ENCODE results near the gene ZMPSTE24.

Gene ZMPSTE24

GRCh38 chr1:40265298-40265697, 7.3 kb downstream of the ZMPSTE24 start:
- DNase-seq = no peak

- no peak for DNase-seq
These were observed 7.9 kb downstream of the ZMPSTE24 start for GRCh38 chr1:40265919-40266318.

- DNase-seq = no peak
These were observed 8.9 kb downstream of the ZMPSTE24 start for GRCh38 chr1:40266786-40267535.

DNA sequence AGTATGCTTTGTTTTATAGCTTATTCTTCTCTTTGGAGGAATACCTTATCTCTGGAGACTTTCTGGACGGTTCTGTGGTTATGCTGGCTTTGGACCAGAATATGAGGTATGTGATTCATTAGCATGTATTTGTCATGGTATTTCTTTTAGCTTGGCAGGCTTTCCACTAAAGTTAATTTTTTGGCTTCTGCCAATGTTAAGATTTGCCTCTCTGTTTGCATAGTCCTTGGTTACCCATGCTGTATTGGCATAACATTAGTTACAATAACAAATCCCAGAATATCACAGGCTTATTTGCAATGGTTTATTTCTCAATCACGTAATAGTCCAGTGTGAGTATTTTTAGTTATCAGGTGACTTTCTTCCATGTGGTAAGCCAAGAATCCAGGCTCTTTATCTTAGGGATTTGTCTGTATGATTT, 9.7 kb downstream of the ZMPSTE24 start:
- DNase-seq = peak in 1 of 2 experiments; percentile 28

DNA sequence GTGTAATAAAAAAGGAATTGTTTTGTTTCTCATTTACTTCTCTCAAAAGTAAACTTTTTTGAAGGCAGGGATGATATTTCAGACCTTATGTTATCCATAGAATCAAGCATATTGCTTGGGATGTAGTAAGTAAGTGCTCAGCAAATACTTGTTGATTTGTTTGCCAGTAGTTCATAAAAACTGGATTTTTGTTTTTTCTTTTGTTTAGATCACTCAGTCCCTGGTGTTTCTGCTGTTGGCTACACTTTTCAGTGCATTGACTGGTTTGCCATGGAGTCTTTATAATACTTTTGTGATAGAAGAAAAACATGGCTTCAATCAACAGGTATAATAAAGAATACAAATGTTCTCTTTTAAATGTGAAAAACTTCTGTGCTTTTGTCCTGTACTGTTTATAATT, 10.2 kb downstream of the ZMPSTE24 start:
- no peak for DNase-seq

DNA sequence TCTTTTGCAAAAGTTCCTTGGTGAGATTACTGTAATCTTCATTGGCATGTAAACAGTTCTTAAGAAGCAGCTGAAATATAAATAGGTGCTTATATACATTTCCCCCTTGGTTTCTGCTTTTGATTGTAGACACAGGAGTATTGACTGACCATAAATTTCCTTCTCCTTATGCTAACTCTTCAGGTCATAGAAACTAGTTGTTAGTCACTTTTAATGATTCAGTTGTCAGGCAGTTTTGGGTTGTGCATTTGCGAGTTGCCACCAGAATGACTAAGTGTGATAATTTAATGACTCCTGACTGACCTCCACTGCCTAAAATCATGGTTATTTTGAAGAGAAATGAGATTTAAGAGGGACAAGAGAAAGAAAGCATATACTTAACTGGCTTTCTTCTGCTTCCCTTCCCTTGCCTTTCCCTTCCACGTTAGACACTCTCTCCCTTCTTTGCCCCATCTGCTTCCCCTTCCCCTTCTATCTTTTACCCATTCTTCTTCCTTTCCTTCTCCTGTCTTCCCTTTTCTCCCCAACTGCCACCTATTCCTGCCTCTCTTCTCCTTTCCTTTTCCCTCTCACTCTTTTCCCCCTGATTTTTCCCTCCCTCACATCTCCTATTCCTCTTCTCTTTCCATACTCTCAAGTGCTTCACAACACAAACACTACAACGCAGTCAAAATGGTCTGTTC, 12.3 kb downstream of the ZMPSTE24 start:
- DNase-seq = no peak

- DNase-seq = no peak
These were observed 14.7 kb downstream of the ZMPSTE24 start for GRCh38 chr1:40272653-40273213.

DNA sequence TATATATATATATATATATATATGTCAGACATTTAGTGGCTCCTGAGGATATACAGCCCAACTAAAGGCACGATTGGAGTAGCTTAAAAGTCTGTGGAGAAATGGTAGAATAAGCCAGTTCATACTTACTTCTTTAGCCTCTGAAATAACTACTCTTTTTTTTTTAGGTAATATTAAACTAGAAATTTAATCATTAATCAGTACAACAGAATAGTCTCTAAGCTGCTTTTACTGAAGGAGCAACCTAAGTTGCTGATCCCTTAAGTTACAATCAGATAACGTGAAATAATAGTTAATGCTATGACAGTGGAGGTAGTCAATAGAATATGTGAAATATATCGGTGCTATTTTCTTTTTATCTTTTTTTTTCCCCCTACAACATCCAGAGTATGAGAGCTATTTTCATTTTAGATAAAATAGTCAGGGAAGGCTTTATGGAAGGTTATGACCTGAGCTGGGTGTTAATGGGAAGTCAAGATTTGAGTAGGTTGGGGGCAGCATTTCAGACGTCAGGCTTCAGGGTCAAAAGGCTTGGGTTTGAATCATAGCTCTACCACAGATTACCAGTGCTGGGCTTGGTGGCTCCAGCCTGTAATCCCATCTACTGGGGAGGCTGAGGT, 15.6 kb downstream of the ZMPSTE24 start:
- DNase-seq = no peak

DNA sequence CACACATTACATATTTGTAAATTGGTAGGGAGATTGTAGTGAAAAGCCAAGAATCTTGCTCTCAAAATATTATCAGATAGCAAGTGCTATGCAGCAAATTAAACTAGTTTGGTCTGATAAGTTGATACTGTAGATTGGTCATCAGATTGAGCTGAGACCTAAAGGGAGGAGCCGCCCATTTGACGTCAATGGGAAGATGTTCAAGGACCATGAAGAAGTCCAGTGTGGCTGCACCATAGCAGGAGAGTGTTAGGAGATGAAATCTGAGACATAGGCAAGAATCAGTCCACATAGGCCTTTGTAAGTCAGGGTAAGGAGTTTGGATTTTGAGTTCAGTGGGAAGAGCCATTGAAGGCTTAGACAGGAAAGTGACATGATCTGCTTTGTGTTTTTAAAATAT, 16.3 kb downstream of the ZMPSTE24 start:
- DNase-seq = no peak

DNA sequence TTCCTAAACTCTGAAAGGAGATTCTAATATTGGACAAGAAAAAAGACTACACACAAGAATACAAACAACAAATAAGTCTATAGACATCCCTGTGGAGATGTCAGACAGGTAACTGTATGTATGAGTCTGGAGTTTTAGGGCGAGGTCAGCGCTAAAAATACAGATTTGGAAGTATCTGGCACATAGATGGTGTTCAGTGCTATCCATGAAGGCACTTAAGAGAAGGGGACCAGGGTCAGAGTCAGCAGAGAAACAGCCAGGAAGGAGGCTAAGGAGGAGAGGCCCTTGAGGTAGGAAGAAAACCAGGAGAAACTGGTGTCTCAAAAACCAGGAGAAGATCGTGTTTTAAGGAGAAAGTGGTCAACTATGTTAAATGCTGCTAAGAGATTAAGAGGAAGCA, 18.1 kb downstream of the ZMPSTE24 start:
- no peak for DNase-seq

DNA sequence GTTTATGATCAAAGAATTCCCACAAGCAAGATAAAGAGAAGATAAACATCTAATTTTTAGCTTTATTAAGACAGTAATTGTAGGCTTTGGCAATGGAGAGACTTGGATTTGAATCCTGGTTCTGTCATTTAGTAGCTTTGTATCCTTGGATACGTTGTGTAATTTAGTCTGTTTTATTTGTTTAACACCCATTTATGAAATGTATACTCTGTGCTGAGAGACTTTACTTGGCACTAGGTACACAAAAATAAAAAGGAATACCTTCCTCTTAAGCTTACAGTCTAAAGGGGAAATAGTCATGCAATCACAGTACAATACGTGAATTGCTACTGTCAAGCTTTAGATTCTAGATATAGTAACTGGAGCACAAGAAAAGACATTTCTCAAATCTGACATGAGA, 23.8 kb downstream of the ZMPSTE24 start:
- peak; percentile 37 to 80 for DNase-seq

DNA sequence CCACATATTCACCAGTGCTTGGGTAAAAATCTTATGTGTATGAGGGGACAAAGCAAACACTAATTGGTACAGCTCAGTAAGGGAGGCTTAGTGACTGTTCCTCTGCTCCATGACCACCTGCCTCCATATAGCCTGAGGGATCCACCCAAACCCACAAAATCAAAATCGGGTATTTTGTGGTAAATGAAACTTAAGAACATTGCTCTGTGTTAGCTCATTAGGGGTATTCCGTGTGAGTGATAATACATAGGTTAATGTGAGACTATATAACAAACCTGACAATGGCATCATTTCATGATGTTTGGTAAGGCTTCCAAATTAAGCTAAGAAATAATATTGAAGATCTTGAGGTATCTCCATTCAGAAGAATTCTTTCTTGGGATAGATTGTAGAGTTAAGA, 33.3 kb downstream of the ZMPSTE24 start:
- no peak for DNase-seq

DNA sequence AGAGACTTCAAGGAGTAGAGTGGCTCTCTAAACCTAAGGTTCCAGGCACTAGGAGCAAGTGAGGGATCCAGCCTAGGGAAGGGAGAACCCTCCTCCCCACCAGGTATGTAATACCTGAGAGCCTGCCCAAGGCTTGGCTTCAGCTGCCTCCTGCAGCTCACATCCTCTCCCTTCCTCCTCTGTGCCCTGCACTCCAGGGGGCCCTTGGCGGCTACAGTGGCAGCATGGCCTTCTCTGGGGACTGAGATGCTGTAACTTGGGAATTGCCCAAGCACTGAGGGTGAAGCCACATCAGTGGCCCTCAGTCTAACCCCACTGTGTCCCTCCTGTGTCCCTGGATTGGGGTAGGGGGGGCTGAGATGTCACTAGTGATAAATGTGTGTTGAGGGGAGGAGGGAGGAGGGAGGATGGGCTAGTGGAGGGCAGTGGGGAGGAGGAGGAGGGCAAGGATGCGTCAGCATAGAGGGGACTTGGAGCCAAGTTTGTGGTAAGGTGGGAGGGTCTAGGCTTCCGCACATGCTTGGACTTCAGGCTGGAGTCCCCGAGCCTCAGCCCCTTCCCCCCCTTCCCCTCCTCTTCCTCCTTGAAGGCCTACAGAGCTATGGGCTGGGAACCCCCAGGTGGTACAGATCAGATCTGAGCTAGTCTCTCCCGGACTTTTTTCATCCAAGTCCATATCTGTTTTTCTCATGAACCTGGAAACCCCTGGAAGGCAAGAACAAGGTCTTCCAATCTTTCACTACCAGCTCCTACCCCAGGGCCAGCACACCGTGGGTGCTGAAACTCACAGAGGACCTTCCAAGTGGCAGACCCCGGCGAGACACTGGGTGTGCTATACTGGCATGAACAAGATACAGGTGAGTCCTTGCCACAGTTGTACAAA, 41.6 kb downstream of the ZMPSTE24 start:
- DNase-seq = no peak

DNA sequence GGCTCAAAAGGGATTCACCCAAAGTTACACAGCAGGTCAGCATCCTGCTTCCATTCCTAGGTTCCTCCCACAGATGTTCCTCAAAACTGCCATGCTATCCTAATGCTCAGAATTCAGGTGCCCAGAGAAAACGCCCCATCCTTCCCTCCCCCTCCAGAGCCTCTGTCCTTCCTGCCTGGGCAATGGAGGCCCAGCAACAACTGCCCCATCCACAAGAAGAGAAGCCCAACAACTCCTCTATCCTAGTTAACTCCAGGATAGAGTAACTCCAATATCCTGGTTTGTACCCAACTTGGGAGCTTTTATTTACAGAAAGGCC, 42.2 kb downstream of the ZMPSTE24 start:
- no peak for DNase-seq

GRCh38 chr1:40300651-40301050, 42.6 kb downstream of the ZMPSTE24 start:
- DNase-seq = no peak

DNA sequence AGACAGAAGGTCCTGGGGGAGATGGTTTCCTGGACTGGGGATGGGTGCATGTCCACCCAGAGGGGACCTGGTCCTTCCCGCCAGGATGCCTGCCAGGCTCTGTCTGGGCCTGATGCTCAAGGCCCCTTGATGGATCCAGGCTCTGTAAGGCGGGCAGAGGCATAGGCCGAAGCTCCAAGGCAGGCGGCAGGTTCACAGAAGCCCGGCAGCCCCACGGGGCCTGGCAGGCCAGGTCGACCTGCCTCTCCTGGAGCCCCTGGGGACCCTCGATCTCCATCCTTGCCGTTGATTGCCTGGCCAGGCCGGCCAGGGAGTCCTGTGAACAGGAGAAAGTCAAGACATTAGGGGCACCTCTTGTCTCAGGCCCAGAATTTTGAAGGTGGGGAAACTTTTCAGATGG, 43.0 kb downstream of the ZMPSTE24 start:
- DNase-seq = no peak

DNA sequence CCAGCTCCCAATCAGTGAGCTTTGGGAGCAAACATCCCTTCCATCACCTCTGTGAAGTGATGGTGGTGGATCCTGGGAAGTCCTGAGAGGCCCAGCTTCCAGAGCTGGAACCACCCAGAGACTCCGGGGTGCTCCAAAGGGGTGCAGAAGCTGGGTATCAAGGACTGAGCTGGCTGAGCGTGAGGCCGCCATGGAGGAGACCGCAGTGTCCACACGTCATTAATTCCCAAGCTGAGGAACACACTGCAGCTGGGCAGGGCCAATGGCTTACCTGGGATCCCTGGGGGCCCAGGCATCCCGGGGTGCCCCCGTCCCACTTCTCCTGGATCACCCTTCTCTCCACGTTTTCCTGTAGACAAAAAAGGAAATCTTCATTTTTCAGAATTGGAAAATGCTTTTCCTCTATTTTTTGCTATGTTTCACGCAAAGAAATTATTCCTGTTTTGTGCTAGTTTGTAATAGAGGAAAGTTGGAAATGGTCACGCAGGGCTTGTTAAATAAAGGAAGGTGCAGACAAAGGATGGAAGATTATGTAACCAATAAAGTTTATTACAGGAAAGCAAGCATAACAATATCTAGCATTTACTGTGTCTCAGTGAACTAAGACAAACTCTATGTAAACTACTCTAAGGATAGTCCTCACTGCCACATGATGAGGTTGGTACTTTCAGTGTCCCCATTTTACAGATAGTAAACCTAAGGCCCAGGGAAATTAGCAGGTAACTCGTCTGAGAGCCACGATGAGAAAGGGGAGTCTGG, 43.7 kb downstream of the ZMPSTE24 start:
- no peak for DNase-seq

DNA sequence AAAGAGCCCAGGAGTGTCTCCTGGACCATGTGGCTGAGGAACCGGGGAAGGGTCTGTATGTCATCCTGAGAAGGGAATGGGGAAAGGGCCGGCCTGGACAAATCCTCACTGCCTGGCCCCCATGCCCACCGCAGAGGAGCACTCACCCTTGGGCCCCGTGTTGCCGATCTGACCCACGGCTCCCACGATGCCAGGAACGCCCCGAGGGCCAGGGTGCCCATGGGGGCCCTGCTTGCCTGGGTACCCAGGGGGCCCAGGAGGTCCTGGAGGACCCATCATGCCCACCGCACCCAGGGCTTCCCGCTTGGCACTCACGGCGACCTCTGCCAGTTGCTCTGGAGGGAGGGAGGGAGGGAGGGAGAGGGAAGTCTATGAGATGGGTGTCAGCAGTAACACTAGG, 44.4 kb downstream of the ZMPSTE24 start:
- no peak for DNase-seq

- DNase-seq = no peak
These were observed 45.2 kb downstream of the ZMPSTE24 start for GRCh38 chr1:40303051-40303771.

- no peak for DNase-seq
These were observed 45.8 kb downstream of the ZMPSTE24 start for GRCh38 chr1:40303790-40304189.

- DNase-seq = no peak
These were observed 47.4 kb downstream of the ZMPSTE24 start for GRCh38 chr1:40305451-40305850.

DNA sequence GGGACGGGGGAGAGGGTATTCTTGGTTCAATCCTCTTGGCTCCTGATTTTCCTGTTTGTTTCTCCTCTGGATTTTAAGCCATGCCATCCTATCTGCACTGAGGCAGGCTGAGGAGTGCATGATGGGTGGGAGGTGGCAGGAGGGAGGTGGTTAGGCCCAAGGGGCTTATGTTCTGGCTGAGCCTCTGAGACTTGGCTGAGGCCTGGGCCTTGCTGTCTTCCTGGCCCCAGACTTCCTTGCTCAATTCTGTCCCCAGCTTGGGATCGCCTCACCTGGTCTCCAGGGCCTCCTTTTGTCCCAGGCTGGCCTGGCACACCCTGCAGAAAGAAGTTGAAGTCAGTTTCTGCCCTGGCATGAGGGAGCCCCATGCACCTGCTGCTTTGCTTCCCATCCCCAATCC, 47.8 kb downstream of the ZMPSTE24 start:
- no peak for DNase-seq
